22Rv1 (cell line): Measurements from ENCODE around the gene PTGFR.

Experiments used
- CTCF ChIP-seq: fragments of 450-650 bp; IDR thresholded peaks from 2 replicates; pipeline ENCODE4 v1.5.1; 2017; ENCODE audit warnings: mild to moderate bottlenecking
- ZFX ChIP-seq: fragments of 450-650 bp; IDR thresholded peaks from 2 replicates; pipeline ENCODE4 v1.6.1; 2017; ENCODE audit warnings: antibody characterized with exemption, borderline replicate concordance

- no peak for TF ChIP-seq CTCF
- TF ChIP-seq ZFX: no peak
Observed at GRCh38 chr1:78474092-78474491, 16.7 kb upstream of the PTGFR start.
